H9 (cell line): ENCODE data around the gene RIPOR1. TPM values are rescaled to one million over a fixed set of nuclear protein-coding genes. Genes with fewer than 3 reads are reported as not detected.

Experiments used
- DNase-seq: peaks from one replicate; pipeline ENCODE4 v3.0.0-alpha.2; 2017
- H2AFZ ChIP-seq: one replicate; pipeline ENCODE4 v1.6.1; 2013; ENCODE audit warnings: mild to moderate bottlenecking, low read length, control low read depth, moderate library complexity
- H2AK5ac ChIP-seq: 2 replicates; pipeline ENCODE4 v1.6.1; 2013; ENCODE audit warnings: low read length, control low read depth, mixed read lengths; ENCODE audit not compliant: insufficient read length
- H2BK120ac ChIP-seq: one replicate; pipeline ENCODE4 v1.6.1; 2013; ENCODE audit warnings: low read depth, mild to moderate bottlenecking, low read length, control low read depth, inconsistent platforms; ENCODE audit not compliant: poor library complexity, severe bottlenecking
- H2BK12ac ChIP-seq: 2 replicates; pipeline ENCODE4 v1.6.1; 2013; ENCODE audit warnings: low read length, control low read depth, mixed read lengths, low read depth; ENCODE audit not compliant: insufficient read length
- H2BK15ac ChIP-seq: 2 replicates; pipeline ENCODE4 v1.6.1; 2013; ENCODE audit warnings: low read depth, low read length, control low read depth
- H2BK20ac ChIP-seq: one replicate; pipeline ENCODE4 v1.6.1; 2013; ENCODE audit warnings: low read depth, mild to moderate bottlenecking, low read length, control low read depth, inconsistent platforms; ENCODE audit not compliant: poor library complexity, severe bottlenecking
- H2BK5ac ChIP-seq: 2 replicates; pipeline ENCODE4 v1.6.1; 2013; ENCODE audit warnings: low read length, control low read depth, mixed read lengths; ENCODE audit not compliant: insufficient read length
- H3K14ac ChIP-seq: 2 replicates; pipeline ENCODE4 v1.6.1; 2013; ENCODE audit warnings: low read length, control low read depth; ENCODE audit not compliant: insufficient read depth
- H3K18ac ChIP-seq: 2 replicates; pipeline ENCODE4 v1.6.1; 2013; ENCODE audit warnings: low read depth, mild to moderate bottlenecking, mixed read lengths, low read length, control low read depth; ENCODE audit not compliant: insufficient read length
- H3K23ac ChIP-seq: 2 replicates; pipeline ENCODE4 v1.6.1; 2013; ENCODE audit warnings: low read length, control low read depth, mixed read lengths, low read depth; ENCODE audit not compliant: insufficient read length
- H3K23me2 ChIP-seq: 2 replicates; pipeline ENCODE4 v1.6.1; 2013; ENCODE audit warnings: low read depth, mild to moderate bottlenecking, mixed read lengths, low read length, control low read depth; ENCODE audit not compliant: insufficient read length, poor library complexity, severe bottlenecking
- H3K27ac ChIP-seq: 2 replicates; pipeline ENCODE4 v1.5.1; 2013; ENCODE audit warnings: low read length, control low read depth, mixed read lengths, low read depth; ENCODE audit not compliant: insufficient read length
- H3K27me3 ChIP-seq: 2 replicates; pipeline ENCODE4 v1.6.1; 2013; ENCODE audit warnings: low read length, control low read depth, inconsistent platforms; ENCODE audit not compliant: insufficient read depth
- H3K4ac ChIP-seq: 2 replicates; pipeline ENCODE4 v1.6.1; 2013; ENCODE audit warnings: low read depth, mild to moderate bottlenecking, control low read depth, inconsistent platforms, low read length, moderate library complexity
- H3K4me1 ChIP-seq: 2 replicates; pipeline ENCODE4 v1.6.1; 2013; ENCODE audit warnings: low read length, control low read depth, inconsistent platforms; ENCODE audit not compliant: insufficient read depth
- H3K4me2 ChIP-seq: 2 replicates; pipeline ENCODE4 v1.6.1; 2013; ENCODE audit warnings: low read length, control low read depth, mixed read lengths; ENCODE audit not compliant: insufficient read length, insufficient read depth
- H3K56ac ChIP-seq: 2 replicates; pipeline ENCODE4 v1.6.1; 2013; ENCODE audit warnings: low read depth, mild to moderate bottlenecking, mixed read lengths, low read length, control low read depth; ENCODE audit not compliant: insufficient read length
- H3K79me1 ChIP-seq: 2 replicates; pipeline ENCODE4 v1.6.1; 2013; ENCODE audit warnings: low read depth, mild to moderate bottlenecking, moderate library complexity, low read length, control low read depth, inconsistent platforms; ENCODE audit not compliant: insufficient read depth, poor library complexity, severe bottlenecking
- H3K79me2 ChIP-seq: 2 replicates; pipeline ENCODE4 v1.6.1; 2013; ENCODE audit warnings: low read length, control low read depth, inconsistent platforms; ENCODE audit not compliant: insufficient read depth
- H3K9ac ChIP-seq: 2 replicates; pipeline ENCODE4 v1.6.1; 2013; ENCODE audit warnings: low read length, control low read depth, mixed read lengths; ENCODE audit not compliant: insufficient read length; ENCODE audit errors: extremely low read depth
- H3K9me3 ChIP-seq: one replicate; pipeline ENCODE4 v1.6.1; 2013; ENCODE audit warnings: low read depth, low read length, inconsistent platforms; ENCODE audit not compliant: control insufficient read depth
- H3T11ph ChIP-seq: one replicate; pipeline ENCODE4 v1.6.1; 2013; ENCODE audit warnings: mild to moderate bottlenecking, low read length, control low read depth, inconsistent platforms
- H4K20me1 ChIP-seq: one replicate; pipeline ENCODE4 v1.6.1; 2013; ENCODE audit not compliant: control insufficient read depth, insufficient read length, insufficient read depth
- H4K5ac ChIP-seq: 2 replicates; pipeline ENCODE4 v1.6.1; 2013; ENCODE audit warnings: low read depth, mild to moderate bottlenecking, mixed read lengths, low read length, control low read depth; ENCODE audit not compliant: insufficient read length
- H4K8ac ChIP-seq: replicated peaks from 2 replicates; pipeline ENCODE4 v1.6.1; 2013; ENCODE audit warnings: low read length, control low read depth, mixed read lengths, low read depth; ENCODE audit not compliant: insufficient read length
- H4K91ac ChIP-seq: 2 replicates; pipeline ENCODE4 v1.6.1; 2013; ENCODE audit warnings: low read depth, mild to moderate bottlenecking, moderate library complexity, mixed read lengths, low read length, control low read depth; ENCODE audit not compliant: insufficient read length
- H3K27ac Mint-ChIP-seq, 3 experiments: 2 replicates in 2 of 3; 3 replicates in 1 of 3; pipeline ENCODE4 v1.8.0; 2020 to 2021; ENCODE audit warnings: mixed read lengths in 3 of 3, mild to moderate bottlenecking in 1 of 3, moderate library complexity in 1 of 3
- H3K27me3 Mint-ChIP-seq: 2 replicates; pipeline ENCODE4 v1.8.0; 2021; ENCODE audit warnings: low read depth, mild to moderate bottlenecking, moderate library complexity, mixed read lengths
- H3K36me3 Mint-ChIP-seq, 3 experiments: 2 replicates in 2 of 3; 3 replicates in 1 of 3; pipeline ENCODE4 v1.8.0; 2020 to 2021; ENCODE audit warnings: low read depth in 3 of 3, mixed read lengths in 3 of 3; ENCODE audit not compliant: insufficient read depth in 1 of 3
- H3K4me1 Mint-ChIP-seq, 2 experiments: 2 replicates each; pipeline ENCODE4 v1.8.0; 2020; ENCODE audit warnings: mixed read lengths in 2 of 2
- H3K4me3 Mint-ChIP-seq, 2 experiments: 2 replicates in 1 of 2; 3 replicates in 1 of 2; pipeline ENCODE4 v1.8.0; 2020 to 2021; ENCODE audit warnings: mild to moderate bottlenecking in 2 of 2, mixed read lengths in 2 of 2, moderate library complexity in 1 of 2
- H3K9me3 Mint-ChIP-seq, 2 experiments: 2 replicates in 1 of 2; 3 replicates in 1 of 2; pipeline ENCODE4 v1.8.0; 2020; ENCODE audit warnings: mild to moderate bottlenecking in 2 of 2, mixed read lengths in 2 of 2, moderate library complexity in 1 of 2
- WGBS: extraction: QIAGEN DNeasy Blood & Tissue Kit; methylation state at CpG from one replicate; pipeline ENCODE4 v1.1.7; 2013; ENCODE audit warnings: missing lambda C conversion rate, low lambda C conversion rate, mixed read lengths; ENCODE audit not compliant: insufficient read length; ENCODE audit errors: extremely low coverage; 5-methylcytosine and 5-hydroxymethylcytosine counted together
- total RNA-seq: library from RNA; stranded (reverse); gene quantifications from 2 replicates; pipeline ENCODE4 v1.2.1, GENCODE V29; 2021
- TF ChIP-seq, protein P1 (sequence below): fragments of 200-600 bp; sonication (generic); conservative IDR thresholded peaks from 3 replicates; pipeline ENCODE4 v1.8.0; 2021; ENCODE audit warnings: antibody characterized with exemption, mild to moderate bottlenecking

RIPOR1 gene
- total RNA-seq, 1 experiment from 2014 or later: 14.3 TPM

DNA sequence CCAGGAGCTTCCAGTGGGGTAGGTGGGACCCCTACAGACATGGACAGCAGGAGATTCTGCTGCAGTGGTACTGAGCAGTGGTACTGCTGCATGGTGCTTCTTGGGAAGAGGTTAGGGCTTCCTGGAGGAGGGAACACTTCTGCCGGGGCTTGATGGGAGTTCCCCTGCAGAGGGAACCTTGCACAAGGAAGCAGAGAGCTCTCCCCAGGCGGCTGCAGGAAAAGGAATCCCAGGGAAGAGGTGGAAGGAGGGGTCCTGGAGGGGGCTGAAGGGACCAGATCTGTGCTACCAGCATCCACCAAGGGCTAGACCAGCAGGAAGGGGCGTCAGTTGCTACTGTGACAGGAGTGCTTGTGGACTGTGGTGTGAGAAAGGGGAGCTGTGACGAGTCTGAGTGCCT is 10.6 kb downstream of the RIPOR1 start:
- H3K9me3 ChIP-seq: no peaks in the 10 kb centered on the region
- no peak overlapping the region for H3K27ac Mint-ChIP-seq
- H2BK5ac ChIP-seq: no peak overlapping the region
- peaks cover 36% of the 10 kb centered on the region; the same call in 1 of the 2 replicates for H3K27me3 ChIP-seq
- TF ChIP-seq, protein P1, sequence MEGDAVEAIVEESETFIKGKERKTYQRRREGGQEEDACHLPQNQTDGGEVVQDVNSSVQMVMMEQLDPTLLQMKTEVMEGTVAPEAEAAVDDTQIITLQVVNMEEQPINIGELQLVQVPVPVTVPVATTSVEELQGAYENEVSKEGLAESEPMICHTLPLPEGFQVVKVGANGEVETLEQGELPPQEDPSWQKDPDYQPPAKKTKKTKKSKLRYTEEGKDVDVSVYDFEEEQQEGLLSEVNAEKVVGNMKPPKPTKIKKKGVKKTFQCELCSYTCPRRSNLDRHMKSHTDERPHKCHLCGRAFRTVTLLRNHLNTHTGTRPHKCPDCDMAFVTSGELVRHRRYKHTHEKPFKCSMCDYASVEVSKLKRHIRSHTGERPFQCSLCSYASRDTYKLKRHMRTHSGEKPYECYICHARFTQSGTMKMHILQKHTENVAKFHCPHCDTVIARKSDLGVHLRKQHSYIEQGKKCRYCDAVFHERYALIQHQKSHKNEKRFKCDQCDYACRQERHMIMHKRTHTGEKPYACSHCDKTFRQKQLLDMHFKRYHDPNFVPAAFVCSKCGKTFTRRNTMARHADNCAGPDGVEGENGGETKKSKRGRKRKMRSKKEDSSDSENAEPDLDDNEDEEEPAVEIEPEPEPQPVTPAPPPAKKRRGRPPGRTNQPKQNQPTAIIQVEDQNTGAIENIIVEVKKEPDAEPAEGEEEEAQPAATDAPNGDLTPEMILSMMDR: no peak
- no peak overlapping the region for H2BK120ac ChIP-seq
- H3K27ac ChIP-seq: no peak overlapping the region
- no peaks in the 10 kb centered on the region for H3K79me1 ChIP-seq
- no peak overlapping the region for H3K9ac ChIP-seq
- no peak overlapping the region for H4K5ac ChIP-seq
- H2BK15ac ChIP-seq: no peak overlapping the region
- H3T11ph ChIP-seq: no peak overlapping the region
- no peak overlapping the region for H3K14ac ChIP-seq
- no peak for DNase-seq
- H2AK5ac ChIP-seq: no peak overlapping the region
- H3K9me3 Mint-ChIP-seq: no peaks in the 10 kb centered on the region; a peak in 2 of 5 replicates
- no peak overlapping the region for H4K91ac ChIP-seq
- peaks cover 6% of the 10 kb centered on the region for H4K20me1 ChIP-seq
- no peak overlapping the region for H4K8ac ChIP-seq
- H3K4ac ChIP-seq: no peak overlapping the region
- no peak overlapping the region for H2BK12ac ChIP-seq
- no peaks in the 10 kb centered on the region for H3K79me2 ChIP-seq
- peaks cover 10% of the 10 kb centered on the region for H3K23me2 ChIP-seq
- H3K4me2 ChIP-seq: no peak overlapping the region
- peaks cover 77% of the 10 kb centered on the region for H3K27me3 Mint-ChIP-seq
- no peak overlapping the region for H2BK20ac ChIP-seq
- H3K36me3 Mint-ChIP-seq: peaks cover 0 to 23% (median 2%) of the 10 kb centered on the region in 3 experiments; a peak in 3 of 7 replicates
- no peak overlapping the region for H3K23ac ChIP-seq
- peak overlapping the region; percentile 52 to 76; a peak in 3 of 5 replicates for H3K4me3 Mint-ChIP-seq
- peaks cover 2% of the 10 kb centered on the region; the same call in 1 of the 2 replicates for H3K4me1 ChIP-seq
- whole genome bisulfite sequencing: no CpG with 5 or more reads among the region's 4 CpGs
- no peak overlapping the region for H3K56ac ChIP-seq
- no peak overlapping the region for H2AFZ ChIP-seq
- H3K4me1 Mint-ChIP-seq: peaks cover 15 to 24% of the 10 kb centered on the region in 2 experiments
- H3K18ac ChIP-seq: no peak overlapping the region
